Adrenal gland (tissue), 12 donors: Measurements from ENCODE around the gene INPP4B. TPM values are rescaled to one million over a fixed set of nuclear protein-coding genes. Genes with fewer than 3 reads are reported as not detected.

Source experiments
- DNase-seq, 7 donors: peaks; one replicate each; pipeline ENCODE4 v3.0.0-alpha.2; 2019 to 2020
- H3K27ac ChIP-seq, 5 donors: fragments of 200-600 bp; sonication (generic) in 4 of 5; 1 replicate in 3 of 5; 2 replicates in 2 of 5; pipeline versions ENCODE4 v1.5.1 to v1.8.0; 2016 to 2020; ENCODE audit warnings: mild to moderate bottlenecking in 1 of 5
- H3K27me3 ChIP-seq: fragments of 200-600 bp; 2 replicates; pipeline ENCODE4 v1.8.0; 2021
- H3K36me3 ChIP-seq, 2 donors: fragments of 200-600 bp; replicated peaks in 1 of 2; 1 replicate in 1 of 2; 2 replicates in 1 of 2; pipeline versions ENCODE4 v1.5.1 to v1.8.0; 2018 to 2022
- H3K4me1 ChIP-seq, 2 donors: fragments of 200-600 bp; replicated peaks in 1 of 2; 1 replicate in 1 of 2; 2 replicates in 1 of 2; pipeline versions ENCODE4 v1.5.1 to v1.8.0; 2018 to 2021
- H3K4me3 ChIP-seq, 4 donors: fragments of 200-600 bp; sonication (generic) in 3 of 4; one replicate each; pipeline ENCODE4 v1.5.1; 2016 to 2018
- H3K9me3 ChIP-seq, 3 donors: fragments of 200-600 bp; sonication (generic) in 1 of 3; replicated peaks in 1 of 3; 1 replicate in 2 of 3; 2 replicates in 1 of 3; pipeline versions ENCODE4 v1.5.1 to v1.8.0; 2016 to 2021
- CTCF ChIP-seq, 6 experiments: fragments of 450-650 bp in 4 of 6; fragments of 200-600 bp in 2 of 6; sonication (generic) in 1 of 6; IDR thresholded peaks; 1 replicate in 5 of 6; 2 replicates in 1 of 6; pipeline versions ENCODE4 v1.5.1 to v1.8.0; 2016 to 2021; ENCODE audit warnings: antibody characterized with exemption in 6 of 6, mild to moderate bottlenecking in 2 of 6, moderate library complexity in 1 of 6
- POLR2A ChIP-seq, 2 donors: fragments of 450-650 bp; IDR thresholded peaks; one replicate each; pipeline ENCODE4 v1.6.1; 2017; ENCODE audit warnings: antibody characterized with exemption in 2 of 2, mild to moderate bottlenecking in 2 of 2, moderate library complexity in 1 of 2
- WGBS, 4 donors: extraction: QIAGEN DNeasy Blood & Tissue Kit in 2 of 4; methylation state at CpG; one replicate each; pipeline versions ENCODE4 v1.1.5 to v1.1.7; 2013 to 2017; 5-methylcytosine and 5-hydroxymethylcytosine counted together
- intact Hi-C, 2 donors: fragments of 100-400 bp; cut with DNase I; formaldehyde crosslinking; loops; one replicate each; pipeline versions ENCODE4 v1.14.1 to v1.15.0; 2022 to 2023
- polyA plus RNA-seq, 3 donors: library from polyadenylated mRNA; stranded (reverse); fragments of 200-250 nt in 2 of 3; fragments of 350-450 nt in 1 of 3; fragmentation: Illumina TruSeq in 1 of 3; extraction: RNeasy Lipid Tissue Mini Kit (QIAGEN cat#74804) in 1 of 3; gene quantifications; one replicate each; pipeline ENCODE4 v1.2.3, GENCODE V29; 2013 to 2014
- total RNA-seq, 9 donors: library from RNA; depleted of rRNA in 4 of 9; stranded (reverse); fragments of >200 nt in 4 of 9; fragments of 120-200 nt in 1 of 9; fragmentation: NEBNext Ultra II Directional in 1 of 9; extraction: Animal tissue kit (Norgen Biotek cat#: 25700) in 1 of 9; gene quantifications; one replicate each; pipeline versions ENCODE4 v1.1.0 to v1.2.4, GENCODE V29; 2013 to 2023
- donor health status: healthy with polysubstance abuse.
- donor health status: Bipolar disorder and iron deficiency.
- donor health status: DM: yes; HTN: yes; CAD: no.
- donor health status: DM: no; HTN: no; CAD: no.
- donor health status: DM: no; HTN: no; CAD: no.
- donor health status: DM: yes; HTN: yes; CAD: no.

Gene INPP4B
- total and polyA plus RNA-seq, 12 donors: 2.2 to 21.6 (median 11.8) TPM

GRCh38 chr4:142596595-142596994 is 249.5 kb downstream of the INPP4B start:
- TF ChIP-seq POLR2A (IDR thresholded peaks at IDR 0.05): no peak
- TF ChIP-seq CTCF (IDR thresholded peaks at IDR 0.05): no peak

GRCh38 chr4:142596121-142596520 is 250.0 kb downstream of the INPP4B start:
- TF ChIP-seq POLR2A (IDR thresholded peaks at IDR 0.05): no peak
- Histone ChIP-seq H3K4me3 (no peak overlapping the region), H3K27ac (no peak overlapping the region), H3K27me3 (no peaks in the 10 kb centered on the region), H3K36me3 (no peaks in the 10 kb centered on the region), H3K4me1 (no peaks in the 10 kb centered on the region), H3K9me3 (no peaks in the 10 kb centered on the region)
- DNase-seq: no peak
- intact Hi-C loops: no loop called here
- WGBS, 4 donors: 93 to 100% (median 98%) methylated on average over 2 of the region's 2 CpGs

More at GRCh38 chr4:142596595-142596994, 249.5 kb downstream of the INPP4B start:
- Histone ChIP-seq H3K27ac (no peak overlapping the region), H3K4me3 (no peak overlapping the region), H3K36me3 (no peaks in the 10 kb centered on the region), H3K27me3 (no peaks in the 10 kb centered on the region), H3K9me3 (no peaks in the 10 kb centered on the region), H3K4me1 (no peaks in the 10 kb centered on the region)
- DNase-seq: no peak
- WGBS, 4 donors: 80 to 93% (median 88%) methylated on average over 3 of the region's 3 CpGs
- intact Hi-C loops: no loop called here

- no peak for DNase-seq
- no peak overlapping the region for H3K27ac ChIP-seq
- TF ChIP-seq POLR2A (IDR thresholded peaks at IDR 0.05): no peak
- TF ChIP-seq CTCF (IDR thresholded peaks at IDR 0.05): no peak
- intact Hi-C loops: no loop called here
- H3K27me3 ChIP-seq: no peaks in the 10 kb centered on the region
- H3K4me1 ChIP-seq: no peaks in the 10 kb centered on the region
- H3K4me3 ChIP-seq: no peak overlapping the region
- H3K36me3 ChIP-seq: no peaks in the 10 kb centered on the region
- H3K9me3 ChIP-seq: no peaks in the 10 kb centered on the region
These were observed 250.8 kb downstream of the INPP4B start for GRCh38 chr4:142595222-142595871.

GRCh38 chr4:142585411-142585810 is 260.7 kb downstream of the INPP4B start:
- Histone ChIP-seq H3K4me3 (no peak overlapping the region), H3K9me3 (peaks cover 0 to 6% (median 0%) of the 10 kb centered on the region in 3 donors), H3K36me3 (no peaks in the 10 kb centered on the region), H3K27ac (no peak overlapping the region), H3K27me3 (no peaks in the 10 kb centered on the region), H3K4me1 (no peaks in the 10 kb centered on the region)
- no peak for TF ChIP-seq CTCF (IDR thresholded peaks at IDR 0.05)
- no peak for TF ChIP-seq POLR2A (IDR thresholded peaks at IDR 0.05)
- intact Hi-C loops: no loop called here
- WGBS, 4 donors: 87 to 100% (median 92%) methylated on average over 1 of the region's 1 CpG; no CpG with 5 or more reads in 1 of the 4 donors
- DNase-seq: no peak

- H3K36me3 ChIP-seq: no peaks in the 10 kb centered on the region
- DNase-seq: no peak
- H3K27ac ChIP-seq: no peak overlapping the region
- no peaks in the 10 kb centered on the region for H3K4me1 ChIP-seq
- TF ChIP-seq CTCF (IDR thresholded peaks at IDR 0.05) (no peak), POLR2A (IDR thresholded peaks at IDR 0.05) (no peak)
- peaks cover 0 to 10% (median 0%) of the 10 kb centered on the region in 3 donors for H3K9me3 ChIP-seq
- no peaks in the 10 kb centered on the region for H3K27me3 ChIP-seq
- H3K4me3 ChIP-seq: no peak overlapping the region
- 93 to 100% (median 97%) methylated on average over 1 of the region's 1 CpG for WGBS, 4 donors
- intact Hi-C loops: no loop called here
These were observed 262.4 kb downstream of the INPP4B start for GRCh38 chr4:142583708-142584107.
